DND-41 (cell line): ENCODE measurements around the gene SIPA1L3.

Experiments
- EZH2 ChIP-seq: IDR thresholded peaks from 3 replicates; pipeline ENCODE4 v1.6.1; 2012; ENCODE audit warnings: borderline replicate concordance, low read depth, mild to moderate bottlenecking, moderate library complexity, low read length, inconsistent platforms; ENCODE audit not compliant: severe bottlenecking
- TF ChIP-seq, protein P1 (sequence below): IDR thresholded peaks from 2 replicates; pipeline ENCODE4 v1.5.1; 2012; ENCODE audit warnings: borderline replicate concordance, low read length, moderate library complexity, mild to moderate bottlenecking; ENCODE audit not compliant: poor library complexity, severe bottlenecking; ENCODE audit errors: extremely low read depth

DNA sequence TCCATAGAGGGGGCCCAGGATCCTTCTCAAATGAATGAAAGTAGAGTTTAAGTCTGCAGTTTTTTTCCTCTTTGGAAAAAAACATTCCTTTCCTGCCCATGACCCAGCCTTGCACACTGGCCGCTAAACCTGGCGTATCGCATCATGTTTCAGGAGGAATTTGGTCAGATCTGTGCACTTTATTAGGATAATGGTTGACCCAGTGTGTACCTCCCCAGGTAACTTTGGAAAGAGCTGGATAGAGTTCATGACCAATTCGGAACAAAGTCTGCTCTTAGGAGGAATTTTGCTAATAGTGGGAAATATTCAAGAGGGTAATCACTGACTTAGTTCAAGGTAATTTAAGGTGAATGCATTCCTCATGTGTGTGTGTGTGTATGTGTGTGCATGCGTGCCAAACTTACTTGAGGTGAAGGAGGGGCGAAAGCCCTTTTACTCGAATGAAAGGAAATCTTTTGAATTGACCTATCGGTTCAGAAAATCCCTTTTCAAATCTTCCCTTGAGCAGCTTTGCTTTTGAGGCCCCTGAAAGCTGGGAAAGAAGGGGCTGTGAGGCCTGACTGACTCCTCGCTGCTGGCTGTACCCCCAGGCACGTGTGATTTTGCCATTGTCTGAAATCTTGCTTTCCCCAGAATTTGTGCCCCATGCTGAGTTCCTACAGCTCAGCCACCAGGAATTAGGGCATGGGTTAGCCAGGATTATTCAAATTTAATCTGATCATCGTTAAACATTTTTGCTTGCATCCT lies 46.3 kb downstream of the SIPA1L3 start:
- TF ChIP-seq, protein P1, sequence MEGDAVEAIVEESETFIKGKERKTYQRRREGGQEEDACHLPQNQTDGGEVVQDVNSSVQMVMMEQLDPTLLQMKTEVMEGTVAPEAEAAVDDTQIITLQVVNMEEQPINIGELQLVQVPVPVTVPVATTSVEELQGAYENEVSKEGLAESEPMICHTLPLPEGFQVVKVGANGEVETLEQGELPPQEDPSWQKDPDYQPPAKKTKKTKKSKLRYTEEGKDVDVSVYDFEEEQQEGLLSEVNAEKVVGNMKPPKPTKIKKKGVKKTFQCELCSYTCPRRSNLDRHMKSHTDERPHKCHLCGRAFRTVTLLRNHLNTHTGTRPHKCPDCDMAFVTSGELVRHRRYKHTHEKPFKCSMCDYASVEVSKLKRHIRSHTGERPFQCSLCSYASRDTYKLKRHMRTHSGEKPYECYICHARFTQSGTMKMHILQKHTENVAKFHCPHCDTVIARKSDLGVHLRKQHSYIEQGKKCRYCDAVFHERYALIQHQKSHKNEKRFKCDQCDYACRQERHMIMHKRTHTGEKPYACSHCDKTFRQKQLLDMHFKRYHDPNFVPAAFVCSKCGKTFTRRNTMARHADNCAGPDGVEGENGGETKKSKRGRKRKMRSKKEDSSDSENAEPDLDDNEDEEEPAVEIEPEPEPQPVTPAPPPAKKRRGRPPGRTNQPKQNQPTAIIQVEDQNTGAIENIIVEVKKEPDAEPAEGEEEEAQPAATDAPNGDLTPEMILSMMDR: no peak
- TF ChIP-seq EZH2: no peak
